IPS-15b (cell line): ENCODE measurements around the gene B4GALNT1.
"Not testable (repeated sequence)": the region's sequence is repeated elsewhere in the genome, so short reads cannot be mapped to it uniquely, and the experiment has no call there.

Experiments
- H3K27me3 ChIP-seq: one replicate; pipeline ENCODE4 v1.6.1; 2013; ENCODE audit warnings: low read length; ENCODE audit not compliant: control insufficient read depth, insufficient read depth
- H3K36me3 ChIP-seq: one replicate; pipeline ENCODE4 v1.6.1; 2013; ENCODE audit warnings: low read length; ENCODE audit not compliant: control insufficient read depth, insufficient read depth
- H3K4me1 ChIP-seq: one replicate; pipeline ENCODE4 v1.6.1; 2013; ENCODE audit warnings: mild to moderate bottlenecking, low read length; ENCODE audit not compliant: control insufficient read depth, insufficient read depth
- H3K4me3 ChIP-seq: one replicate; pipeline ENCODE4 v1.5.1; 2013; ENCODE audit warnings: low read depth, low read length
- H3K9ac ChIP-seq: one replicate; pipeline ENCODE4 v1.6.1; 2013; ENCODE audit warnings: low read depth, mild to moderate bottlenecking, low read length
- H3K9me3 ChIP-seq: one replicate; pipeline ENCODE4 v1.6.1; 2013; ENCODE audit warnings: mild to moderate bottlenecking, low read length; ENCODE audit not compliant: control insufficient read depth, insufficient read depth

The B4GALNT1 gene

GRCh38 chr12:57656408-57656807 is 23.4 kb upstream of the B4GALNT1 start:
- not testable (repeated sequence) for H3K27me3 ChIP-seq, H3K4me3 ChIP-seq, H3K36me3 ChIP-seq, H3K9ac ChIP-seq, H3K9me3 ChIP-seq, H3K4me1 ChIP-seq

GRCh38 chr12:57655541-57656240 is 22.7 kb upstream of the B4GALNT1 start:
- Histone ChIP-seq H3K36me3 (no peaks in the 10 kb centered on the region), H3K9ac (no peak overlapping the region), H3K4me3 (no peak overlapping the region), H3K4me1 (no peaks in the 10 kb centered on the region), H3K27me3 (no peaks in the 10 kb centered on the region), H3K9me3 (no peaks in the 10 kb centered on the region)

GRCh38 chr12:57654042-57654441 is 21.0 kb upstream of the B4GALNT1 start:
- Histone ChIP-seq H3K4me3 (no peak overlapping the region), H3K9ac (no peak overlapping the region), H3K27me3 (no peaks in the 10 kb centered on the region), H3K9me3 (no peaks in the 10 kb centered on the region), H3K36me3 (no peaks in the 10 kb centered on the region), H3K4me1 (no peaks in the 10 kb centered on the region)

GRCh38 chr12:57646659-57647049 is 13.7 kb upstream of the B4GALNT1 start:
- not testable (repeated sequence) for H3K36me3 ChIP-seq, H3K9ac ChIP-seq, H3K27me3 ChIP-seq, H3K9me3 ChIP-seq, H3K4me3 ChIP-seq, H3K4me1 ChIP-seq

- H3K27me3 ChIP-seq, H3K4me3 ChIP-seq, H3K36me3 ChIP-seq, H3K4me1 ChIP-seq, H3K9ac ChIP-seq, H3K9me3 ChIP-seq: not testable (repeated sequence)
Measured at GRCh38 chr12:57645990-57646658, 13.1 kb upstream of the B4GALNT1 start.

- H3K4me1 ChIP-seq: peaks cover 5% of the 10 kb centered on the region
- no peaks in the 10 kb centered on the region for H3K27me3 ChIP-seq
- no peak overlapping the region for H3K4me3 ChIP-seq
- H3K9ac ChIP-seq: no peak overlapping the region
- H3K9me3 ChIP-seq: no peaks in the 10 kb centered on the region
- H3K36me3 ChIP-seq: no peaks in the 10 kb centered on the region
Measured at GRCh38 chr12:57641699-57642442, 8.9 kb upstream of the B4GALNT1 start.

GRCh38 chr12:57640175-57641042 is 7.4 kb upstream of the B4GALNT1 start:
- H3K9me3 ChIP-seq: no peaks in the 10 kb centered on the region
- no peaks in the 10 kb centered on the region for H3K36me3 ChIP-seq
- no peak overlapping the region for H3K9ac ChIP-seq
- no peak overlapping the region for H3K4me3 ChIP-seq
- H3K27me3 ChIP-seq: peaks cover 7% of the 10 kb centered on the region
- H3K4me1 ChIP-seq: peaks cover 5% of the 10 kb centered on the region

- peaks cover 5% of the 10 kb centered on the region for H3K4me1 ChIP-seq
- no peak overlapping the region for H3K4me3 ChIP-seq
- H3K9me3 ChIP-seq: no peaks in the 10 kb centered on the region
- H3K36me3 ChIP-seq: no peaks in the 10 kb centered on the region
- peaks cover 19% of the 10 kb centered on the region for H3K27me3 ChIP-seq
- H3K9ac ChIP-seq: no peak overlapping the region
Measured at GRCh38 chr12:57638096-57638495, 5.1 kb upstream of the B4GALNT1 start.

GRCh38 chr12:57637364-57637763 is 4.4 kb upstream of the B4GALNT1 start:
- H3K36me3 ChIP-seq: no peaks in the 10 kb centered on the region

GRCh38 chr12:57636731-57637130 is 3.7 kb upstream of the B4GALNT1 start:
- H3K36me3 ChIP-seq: not testable (repeated sequence)

More at GRCh38 chr12:57637364-57637763, 4.4 kb upstream of the B4GALNT1 start:
- H3K4me1 ChIP-seq: peaks cover 5% of the 10 kb centered on the region
- no peaks in the 10 kb centered on the region for H3K9me3 ChIP-seq
- no peak overlapping the region for H3K4me3 ChIP-seq
- H3K9ac ChIP-seq: no peak overlapping the region
- peaks cover 20% of the 10 kb centered on the region for H3K27me3 ChIP-seq

More at GRCh38 chr12:57636731-57637130, 3.7 kb upstream of the B4GALNT1 start:
- not testable (repeated sequence) for H3K9ac ChIP-seq, H3K9me3 ChIP-seq, H3K4me1 ChIP-seq, H3K4me3 ChIP-seq
- H3K27me3 ChIP-seq: peaks cover 26% of the 10 kb centered on the region
